ENCODE results near the gene ADAMTS10. TPM values are rescaled to one million over a fixed set of nuclear protein-coding genes. Genes with fewer than 3 reads are reported as not detected.
A peak's percentile ranks its signal among the peaks of the same experiment; 100 is the strongest.
"Not testable (repeated sequence)": the region's sequence is repeated elsewhere in the genome, so short reads cannot be mapped to it uniquely, and the experiment has no call there.

Gene ADAMTS10
- total RNA-seq, 1 donor from 2014 or later, result 5.0 TPM

DNA sequence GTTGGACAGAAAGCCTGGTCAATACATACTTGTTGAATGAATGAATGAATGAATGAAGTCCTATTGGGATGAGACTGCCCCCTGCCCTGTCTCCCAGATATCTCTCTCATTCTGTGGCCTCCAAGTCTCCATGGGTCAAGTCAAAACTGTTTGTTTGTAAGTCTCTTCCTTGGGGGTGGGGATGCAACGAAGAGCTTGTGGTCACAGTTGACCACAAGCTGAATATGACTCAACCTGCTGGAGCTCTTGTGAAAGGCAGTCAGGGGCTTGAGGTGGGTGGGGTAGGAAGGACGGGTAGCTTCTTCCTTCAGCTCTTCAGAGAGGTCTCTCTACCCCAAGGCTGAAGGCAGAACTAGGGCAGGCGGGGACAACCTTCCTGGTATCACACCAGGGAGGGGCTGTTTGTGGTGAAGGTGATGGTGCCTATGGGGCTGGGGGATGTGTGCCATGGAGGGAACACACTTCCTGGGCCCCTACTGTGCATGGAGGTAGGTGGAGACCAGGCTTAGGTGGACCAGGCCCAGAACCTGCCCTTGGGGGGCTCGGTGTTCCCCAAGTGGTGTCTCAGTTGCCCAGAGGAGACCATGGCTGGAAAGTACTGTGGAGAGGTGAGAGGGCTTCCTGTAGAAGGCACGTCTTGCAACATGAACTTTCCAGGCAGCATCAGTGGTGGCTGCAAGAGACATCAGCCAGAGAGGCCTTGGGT lies 41.3 kb downstream of the ADAMTS10 start:
- TF ChIP-seq, protein P1, sequence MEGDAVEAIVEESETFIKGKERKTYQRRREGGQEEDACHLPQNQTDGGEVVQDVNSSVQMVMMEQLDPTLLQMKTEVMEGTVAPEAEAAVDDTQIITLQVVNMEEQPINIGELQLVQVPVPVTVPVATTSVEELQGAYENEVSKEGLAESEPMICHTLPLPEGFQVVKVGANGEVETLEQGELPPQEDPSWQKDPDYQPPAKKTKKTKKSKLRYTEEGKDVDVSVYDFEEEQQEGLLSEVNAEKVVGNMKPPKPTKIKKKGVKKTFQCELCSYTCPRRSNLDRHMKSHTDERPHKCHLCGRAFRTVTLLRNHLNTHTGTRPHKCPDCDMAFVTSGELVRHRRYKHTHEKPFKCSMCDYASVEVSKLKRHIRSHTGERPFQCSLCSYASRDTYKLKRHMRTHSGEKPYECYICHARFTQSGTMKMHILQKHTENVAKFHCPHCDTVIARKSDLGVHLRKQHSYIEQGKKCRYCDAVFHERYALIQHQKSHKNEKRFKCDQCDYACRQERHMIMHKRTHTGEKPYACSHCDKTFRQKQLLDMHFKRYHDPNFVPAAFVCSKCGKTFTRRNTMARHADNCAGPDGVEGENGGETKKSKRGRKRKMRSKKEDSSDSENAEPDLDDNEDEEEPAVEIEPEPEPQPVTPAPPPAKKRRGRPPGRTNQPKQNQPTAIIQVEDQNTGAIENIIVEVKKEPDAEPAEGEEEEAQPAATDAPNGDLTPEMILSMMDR (IDR thresholded peaks at IDR 0.05; ENCODE audit: insufficient read depth, low read length, poor library complexity, severe bottlenecking), result no peak
- DNase-seq (ENCODE audit: low read depth), result peak; percentile 80
- Histone ChIP-seq H3K4me3 (ENCODE audit: low read depth, low read length) (no peak overlapping the region), H3K27me3 (ENCODE audit: control insufficient read depth, insufficient read depth, low read length) (no peaks in the 10 kb centered on the region), H3K36me3 (ENCODE audit: control insufficient read depth, insufficient read depth, low read length) (no peaks in the 10 kb centered on the region)

DNA sequence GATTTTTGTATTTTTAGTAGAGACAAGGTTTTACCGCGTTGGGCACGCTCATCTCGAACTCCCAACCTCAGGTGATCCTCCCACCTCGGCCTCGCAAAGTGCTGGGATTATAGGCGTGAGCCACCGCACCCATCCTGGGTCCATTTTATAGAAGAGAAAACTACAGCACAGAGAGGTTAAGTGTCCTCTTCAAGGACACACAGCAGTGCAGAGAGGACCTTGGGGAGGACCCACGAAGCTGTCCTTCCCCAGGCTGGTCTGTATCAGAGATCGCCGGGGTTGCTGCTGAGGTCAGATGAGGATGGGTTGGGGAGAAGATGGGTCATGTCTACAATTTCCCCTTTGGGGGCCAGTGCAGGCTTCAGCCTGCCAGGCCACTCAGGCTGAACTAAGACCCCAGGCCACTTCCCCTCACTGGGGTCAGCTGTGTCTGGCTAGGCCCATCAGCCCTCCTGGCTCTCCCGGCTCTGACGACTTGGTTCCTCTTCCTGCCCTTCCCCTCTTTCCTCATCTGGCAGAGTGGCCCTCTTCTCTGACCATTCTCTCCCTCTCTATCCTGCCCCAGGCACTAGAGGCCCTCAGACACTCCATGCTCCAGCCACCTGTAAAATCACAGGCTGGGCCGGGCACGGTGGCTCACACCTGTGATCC lies 42.9 kb downstream of the ADAMTS10 start:
- TF ChIP-seq, protein P1 (IDR thresholded peaks at IDR 0.05; ENCODE audit: insufficient read depth, low read length, poor library complexity, severe bottlenecking), result no peak
- no peak for DNase-seq (ENCODE audit: low read depth)
- Histone ChIP-seq H3K36me3 (ENCODE audit: control insufficient read depth, insufficient read depth, low read length) (no peaks in the 10 kb centered on the region), H3K27me3 (ENCODE audit: control insufficient read depth, insufficient read depth, low read length) (no peaks in the 10 kb centered on the region), H3K4me3 (ENCODE audit: low read depth, low read length) (no peak overlapping the region)

DNA sequence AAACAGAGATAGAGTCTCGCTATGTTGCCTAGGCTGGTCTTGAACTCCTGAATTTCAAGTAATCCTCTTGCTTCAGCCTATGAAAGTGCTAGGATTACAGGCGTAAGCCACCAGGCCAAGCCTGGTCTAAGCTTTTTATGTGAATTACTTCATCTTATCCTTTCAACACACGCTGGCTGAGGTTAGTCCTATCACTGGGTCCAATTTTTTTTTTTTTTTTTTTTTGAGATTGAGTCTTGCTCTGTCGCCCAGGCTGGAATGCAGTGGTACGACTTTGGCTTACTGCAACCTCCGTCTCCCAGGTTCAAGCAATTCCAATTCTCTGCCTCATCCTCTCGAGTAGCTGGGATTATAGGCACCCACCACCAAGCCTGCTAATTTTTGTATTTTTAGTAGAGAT lies 43.7 kb downstream of the ADAMTS10 start:
- no peak for DNase-seq (ENCODE audit: low read depth)
- Histone ChIP-seq H3K36me3 (ENCODE audit: control insufficient read depth, insufficient read depth, low read length) (no peaks in the 10 kb centered on the region), H3K4me3 (ENCODE audit: low read depth, low read length) (no peak overlapping the region), H3K27me3 (ENCODE audit: control insufficient read depth, insufficient read depth, low read length) (no peaks in the 10 kb centered on the region)
- TF ChIP-seq, protein P1 (IDR thresholded peaks at IDR 0.05; ENCODE audit: insufficient read depth, low read length, poor library complexity, severe bottlenecking), result no peak

DNA sequence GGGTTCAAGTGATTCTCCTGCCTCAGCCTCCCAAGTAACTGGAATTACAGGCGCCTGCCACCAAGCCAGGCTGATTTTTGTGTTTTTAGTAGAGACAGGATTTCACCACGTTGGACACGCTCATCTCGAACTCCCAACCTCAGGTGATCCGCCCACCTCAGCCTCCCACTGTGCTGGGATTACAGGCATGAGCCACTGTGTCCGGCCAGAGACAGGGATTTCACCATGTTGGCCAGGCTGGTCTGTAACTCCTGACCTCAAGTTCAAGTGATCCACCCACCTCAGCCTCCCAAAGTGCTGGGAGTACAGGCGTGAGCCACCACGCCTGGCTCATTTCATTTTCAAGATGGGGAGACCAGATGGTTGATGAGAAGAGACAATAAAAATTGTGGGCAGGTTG lies 45.6 kb downstream of the ADAMTS10 start:
- not testable (repeated sequence) for H3K27me3 ChIP-seq (ENCODE audit: control insufficient read depth, insufficient read depth, low read length); H3K4me3 ChIP-seq (ENCODE audit: low read depth, low read length); H3K36me3 ChIP-seq (ENCODE audit: control insufficient read depth, insufficient read depth, low read length); DNase-seq (ENCODE audit: low read depth)

DNA sequence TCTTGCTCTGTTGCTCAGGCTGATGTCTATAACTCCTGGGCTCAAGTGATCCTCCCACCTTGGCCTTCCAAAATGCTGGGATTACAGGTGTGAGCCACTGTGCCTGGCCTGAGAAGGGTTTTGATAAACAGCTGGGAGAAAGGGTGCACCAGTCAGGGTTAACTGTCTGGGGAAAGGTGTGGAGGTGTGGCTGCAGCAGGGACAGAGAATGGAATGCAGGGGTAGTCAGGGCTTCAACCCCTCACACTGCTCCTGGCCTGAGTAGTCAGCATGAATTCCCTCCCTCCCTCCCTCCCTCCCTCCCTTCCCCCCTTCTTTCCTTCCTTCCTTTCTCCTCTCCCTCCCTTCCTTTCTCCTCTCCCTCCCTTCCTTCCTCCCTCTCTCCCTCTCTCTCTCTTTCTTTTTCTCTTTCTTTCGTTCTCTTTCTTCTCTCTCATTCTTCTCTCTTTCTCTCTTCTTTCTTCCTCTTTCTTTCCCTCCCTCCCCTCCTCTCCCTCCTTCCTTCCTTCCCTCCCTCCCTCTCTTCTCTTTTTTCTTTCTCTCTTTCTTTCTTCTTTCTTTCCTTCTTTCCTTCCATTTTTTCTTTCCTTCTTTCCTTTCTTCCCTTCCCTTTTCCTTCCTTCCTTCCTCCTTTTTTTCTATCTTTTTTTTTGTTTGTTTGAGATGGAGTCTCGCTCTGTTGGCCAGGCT lies 49.3 kb downstream of the ADAMTS10 start:
- Histone ChIP-seq H3K36me3 (ENCODE audit: control insufficient read depth, insufficient read depth, low read length) (no peaks in the 10 kb centered on the region), H3K4me3 (ENCODE audit: low read depth, low read length) (no peak overlapping the region), H3K27me3 (ENCODE audit: control insufficient read depth, insufficient read depth, low read length) (no peaks in the 10 kb centered on the region)
- no peak for DNase-seq (ENCODE audit: low read depth)
- TF ChIP-seq, protein P1 (IDR thresholded peaks at IDR 0.05; ENCODE audit: insufficient read depth, low read length, poor library complexity, severe bottlenecking), result no peak

DNA sequence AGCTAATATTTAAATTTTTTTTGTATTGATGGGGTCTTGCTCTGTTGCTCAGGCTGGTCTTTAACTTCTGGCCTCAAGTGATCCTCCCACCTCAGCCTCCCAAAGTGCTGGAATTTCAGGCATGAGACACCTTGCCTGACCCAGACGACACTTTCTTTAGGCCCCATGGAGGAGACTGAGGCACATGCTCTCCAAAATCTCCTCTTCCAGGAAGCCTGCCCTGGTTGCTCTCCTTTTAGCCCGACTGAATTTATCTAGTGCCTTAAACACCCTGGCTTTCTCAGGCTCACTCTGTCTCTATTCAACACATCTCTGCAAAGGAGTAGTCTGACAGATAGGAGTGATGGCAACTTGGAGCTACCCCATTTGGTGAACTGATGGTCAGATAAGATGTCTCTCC lies 52.2 kb downstream of the ADAMTS10 start:
- TF ChIP-seq, protein P1 (IDR thresholded peaks at IDR 0.05; ENCODE audit: insufficient read depth, low read length, poor library complexity, severe bottlenecking), result no peak
- no peak for DNase-seq (ENCODE audit: low read depth)
- no peaks in the 10 kb centered on the region for H3K36me3 ChIP-seq (ENCODE audit: control insufficient read depth, insufficient read depth, low read length)
- no peaks in the 10 kb centered on the region for H3K27me3 ChIP-seq (ENCODE audit: control insufficient read depth, insufficient read depth, low read length)
- H3K4me3 ChIP-seq (ENCODE audit: low read depth, low read length), result no peak overlapping the region

Data from kidney epithelial cell (primary cell).